HG02885 (cell line): ENCODE results near the gene CD74.
A peak's percentile ranks its signal among the peaks of the same experiment; 100 is the strongest.

Experiments used
- ATAC-seq: cut with Tn5 transposase; IDR thresholded peaks from one replicate; pipeline ENCODE4 v1.9.1; 2021; ENCODE audit warnings: mild to moderate bottlenecking; ENCODE audit not compliant: unreplicated experiment, poor library complexity

CD74 gene

DNA sequence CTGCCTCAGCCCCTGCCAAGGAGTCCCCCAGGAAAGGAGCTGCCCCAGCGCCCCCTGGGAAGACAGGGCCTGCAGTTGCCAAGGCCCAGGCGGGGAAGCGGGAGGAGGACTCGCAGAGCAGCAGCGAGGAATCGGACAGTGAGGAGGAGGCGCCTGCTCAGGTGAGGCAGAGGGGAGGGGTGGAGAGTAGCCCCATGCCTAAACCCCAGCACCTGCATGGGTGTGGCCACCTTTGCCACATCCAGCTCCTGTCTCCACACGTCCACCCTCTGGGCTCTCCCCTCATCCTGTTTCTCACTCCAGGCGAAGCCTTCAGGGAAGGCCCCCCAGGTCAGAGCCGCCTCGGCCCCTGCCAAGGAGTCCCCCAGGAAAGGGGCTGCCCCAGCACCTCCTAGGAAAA, 38.1 kb downstream of the CD74 start:
- no peak for ATAC-seq

DNA sequence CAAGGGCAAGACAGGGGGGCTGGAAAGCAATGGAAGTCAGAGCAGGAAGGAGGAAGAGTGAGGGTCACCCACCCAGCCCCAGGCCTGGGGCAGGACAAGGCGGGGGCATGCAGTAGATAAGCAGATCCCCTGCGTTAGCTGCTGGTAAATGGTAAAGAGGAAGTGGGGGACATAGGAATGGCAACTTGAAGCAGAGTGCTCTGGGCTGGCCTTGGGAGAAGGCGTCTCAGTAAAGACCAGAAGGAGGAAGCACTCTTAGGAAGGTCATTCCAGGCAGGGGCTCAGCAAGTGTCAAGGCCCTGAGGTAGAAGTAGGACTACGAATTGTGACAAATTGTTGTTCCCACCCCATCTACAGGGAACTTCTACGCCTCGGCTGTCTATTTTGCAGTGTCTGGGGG, 40.1 kb downstream of the CD74 start:
- no peak for ATAC-seq

DNA sequence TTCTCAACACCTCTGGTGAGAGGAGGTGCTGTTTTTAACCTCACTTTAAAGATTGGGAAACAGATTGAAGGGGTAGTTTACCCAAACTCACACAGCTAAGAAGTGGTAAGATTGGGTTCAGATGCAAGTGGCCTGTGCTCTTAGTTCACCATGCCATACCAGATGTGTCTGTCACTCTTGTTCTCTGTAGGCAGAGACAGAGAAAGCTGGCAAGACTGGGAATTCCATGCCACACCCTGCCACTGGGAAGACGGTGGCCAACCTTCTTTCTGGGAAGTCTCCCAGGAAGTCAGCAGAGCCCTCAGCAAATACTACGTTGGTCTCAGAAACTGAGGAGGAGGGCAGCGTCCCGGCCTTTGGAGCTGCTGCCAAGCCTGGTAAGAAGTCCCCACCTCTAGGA, 44.2 kb downstream of the CD74 start:
- ATAC-seq: no peak

GRCh38 chr5:150364004-150364403, 48.7 kb downstream of the CD74 start:
- ATAC-seq: no peak

GRCh38 chr5:150363185-150363584, 49.5 kb downstream of the CD74 start:
- no peak for ATAC-seq

DNA sequence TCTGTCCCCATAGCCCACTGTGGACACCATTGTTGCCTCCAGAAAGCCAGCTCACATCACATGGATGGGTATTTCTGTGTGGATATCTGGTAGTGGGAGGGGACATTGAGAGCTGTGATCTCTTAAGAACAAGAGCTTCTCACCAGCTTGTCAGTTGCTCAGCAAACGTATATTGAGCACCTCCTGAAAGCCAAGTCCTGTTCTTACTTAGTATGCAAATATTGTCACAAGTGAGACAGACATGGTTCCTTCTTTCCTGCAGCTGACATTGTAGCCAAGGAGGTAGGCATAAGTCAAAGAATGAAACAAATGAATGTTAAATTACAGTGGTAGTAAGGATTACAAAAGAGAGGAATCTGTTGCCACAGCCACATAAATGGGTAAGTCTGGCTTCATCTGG, 51.4 kb downstream of the CD74 start:
- ATAC-seq: peak; percentile 48

GRCh38 chr5:150358261-150359095, 54.2 kb downstream of the CD74 start:
- ATAC-seq: no peak

DNA sequence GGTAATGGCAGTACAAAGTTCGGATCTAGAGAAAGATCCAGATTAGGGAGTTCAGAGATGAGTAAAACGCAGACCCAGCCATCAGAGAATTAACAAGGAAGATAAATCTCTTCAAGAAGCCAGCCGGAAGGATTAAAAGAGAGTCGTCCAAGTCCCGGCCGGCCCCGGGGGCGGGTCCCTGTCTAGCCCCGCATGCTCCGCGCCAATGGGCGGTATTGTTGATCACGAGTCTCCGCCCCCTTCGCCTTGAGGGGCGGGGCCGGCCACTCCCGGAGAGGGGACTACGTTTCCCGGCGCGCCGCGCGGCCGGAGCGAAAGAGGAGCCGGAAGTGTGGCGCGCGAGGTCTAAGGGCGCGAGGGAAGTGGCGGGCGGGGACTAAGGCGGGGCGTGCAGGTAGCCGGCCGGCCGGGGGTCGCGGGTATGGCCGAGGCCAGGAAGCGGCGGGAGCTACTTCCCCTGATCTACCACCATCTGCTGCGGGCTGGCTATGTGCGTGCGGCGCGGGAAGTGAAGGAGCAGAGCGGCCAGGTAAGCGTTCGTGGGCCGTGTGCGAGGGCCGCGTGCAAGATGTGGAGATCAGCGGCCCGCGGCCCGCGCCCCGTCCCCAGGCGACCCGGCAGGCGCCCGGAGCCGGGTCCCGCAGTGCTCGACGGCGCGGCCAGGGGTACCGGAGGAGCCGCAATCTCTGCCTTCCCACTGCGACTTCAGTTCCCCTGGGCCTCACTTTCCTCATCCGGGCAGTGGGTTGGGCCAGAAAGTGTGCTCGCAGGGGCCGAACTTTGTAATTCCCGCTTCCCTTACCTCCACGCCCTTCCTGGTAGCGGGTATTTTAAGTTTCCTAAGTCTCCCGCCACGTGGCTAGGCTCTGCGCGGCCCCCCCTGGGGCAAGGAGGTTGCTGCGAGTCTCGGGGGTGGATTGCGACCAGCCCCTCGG, 55.1 kb downstream of the CD74 start, which contains the start of gene TCOF1:
TCOF1 (plus strand) TSS at position 372 of the 935 bp plus-strand sequence; CDS start at position 422, 50 bp downstream.
- ATAC-seq: peak; percentile 92

DNA sequence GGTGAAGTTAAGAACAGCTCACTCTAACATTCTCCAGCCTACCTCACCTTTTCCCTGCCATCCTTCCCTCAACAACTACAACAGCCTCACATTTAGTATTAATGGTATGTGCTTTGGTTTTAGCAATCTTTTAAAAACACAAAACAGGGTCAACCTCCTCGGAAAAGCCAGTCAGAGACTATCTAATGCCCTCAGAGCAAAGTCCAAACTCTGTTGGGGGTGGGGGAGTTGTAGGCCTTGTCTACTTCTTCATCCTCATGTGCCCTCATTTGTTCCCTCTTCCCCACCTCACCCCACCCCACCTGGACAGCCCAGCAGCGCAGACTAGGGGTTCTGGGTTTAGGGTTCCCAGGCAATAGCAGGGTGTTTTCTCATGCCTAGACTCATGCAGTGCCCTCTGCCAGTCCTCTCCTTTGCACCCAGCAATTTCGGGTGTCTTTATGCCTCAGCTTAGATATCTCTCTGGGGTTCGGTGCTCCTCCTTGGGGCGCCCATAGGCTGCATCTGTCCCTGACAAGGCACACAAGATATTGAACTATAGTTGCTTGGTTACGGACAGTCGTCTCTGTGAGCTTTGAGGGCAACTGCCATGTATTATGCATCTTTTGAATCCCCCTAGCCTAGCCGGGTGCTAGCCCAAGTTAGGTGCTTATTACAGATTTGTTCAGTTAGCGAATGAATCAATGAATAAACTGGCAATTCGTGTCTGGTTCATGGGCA, 56.0 kb downstream of the CD74 start:
- no peak for ATAC-seq

GRCh38 chr5:150355791-150356190, 56.9 kb downstream of the CD74 start:
- ATAC-seq: no peak

- ATAC-seq: no peak
Measured at GRCh38 chr5:150353032-150353675, 59.6 kb downstream of the CD74 start.

DNA sequence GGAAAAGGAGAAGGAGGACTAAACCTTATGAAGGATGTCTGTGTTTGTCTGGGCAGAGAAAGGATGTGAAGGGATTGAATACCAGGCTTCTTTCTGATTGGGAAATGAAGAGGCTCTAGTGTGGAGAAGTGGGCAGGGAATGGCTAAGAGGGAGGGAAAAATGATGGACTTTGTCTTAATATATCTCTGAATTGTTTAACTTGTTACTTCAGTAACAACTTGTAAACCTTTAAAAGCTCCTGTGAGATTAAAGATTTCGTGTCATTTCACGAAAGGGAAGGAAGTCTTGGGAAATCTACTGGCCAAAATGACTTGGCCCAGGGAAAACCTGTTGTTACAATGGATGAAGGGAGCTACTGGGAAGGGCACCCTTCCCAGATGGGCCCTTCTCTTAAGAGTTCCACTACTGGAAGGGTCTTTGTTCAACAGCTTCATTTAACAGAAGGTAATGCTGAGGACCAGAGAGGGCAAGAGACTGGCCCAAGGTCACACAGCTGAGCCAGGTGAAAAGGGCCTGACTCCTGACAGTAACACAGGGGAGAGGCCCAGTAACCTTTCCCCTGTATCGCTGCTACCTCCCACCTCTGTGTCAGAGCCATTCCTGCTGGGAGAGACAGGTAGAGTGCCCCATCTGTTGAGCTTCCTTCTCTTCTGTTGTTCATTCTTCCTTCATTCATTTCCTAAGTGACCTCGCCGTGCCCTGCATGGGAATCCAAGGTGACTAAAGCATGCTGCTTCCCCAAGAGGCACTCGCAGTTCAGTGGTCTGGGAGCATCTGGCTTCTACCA, 60.3 kb downstream of the CD74 start:
- ATAC-seq: no peak
